HL-60 (cell line): ENCODE measurements around the gene CT47B1.

ENCODE experiments used
- CTCF ChIP-seq: IDR thresholded peaks from one replicate; pipeline ENCODE4 v1.5.1; 2011; ENCODE audit warnings: low read length, control low read depth, inconsistent platforms; ENCODE audit not compliant: insufficient read depth
- REST ChIP-seq: IDR thresholded peaks from 2 replicates; pipeline ENCODE4 v1.6.1; 2012; ENCODE audit warnings: low read depth; ENCODE audit not compliant: insufficient replicate concordance

- TF ChIP-seq CTCF (no peak), REST (no peak)
Observed at GRCh38 chrX:120824021-120824420, 51.6 kb downstream of the CT47B1 start.
